ENCODE data around the gene RAET1G. TPM values are rescaled to one million over a fixed set of nuclear protein-coding genes. Genes with fewer than 3 reads are reported as not detected.

The RAET1G gene
- total and polyA plus RNA-seq, 9 of the 15 experiments (the other 6 are each of a cell fraction or from before 2014, with no cell fraction given), result 0.11 TPM; not detected in 8

DNA sequence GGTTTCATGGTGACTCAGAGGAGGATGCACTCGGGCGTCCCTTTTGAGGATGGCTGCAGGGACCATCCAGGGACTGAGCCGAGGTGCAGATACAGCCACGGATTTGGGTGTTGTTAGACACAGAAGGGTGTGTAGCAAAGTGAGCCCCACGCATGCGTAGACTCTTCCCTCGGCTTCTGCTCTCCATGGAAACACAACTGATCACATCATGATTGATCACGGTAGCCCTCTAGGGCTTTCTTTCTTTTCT is 40.2 kb upstream of the RAET1G start (continued):
- TF ChIP-seq, protein P1, sequence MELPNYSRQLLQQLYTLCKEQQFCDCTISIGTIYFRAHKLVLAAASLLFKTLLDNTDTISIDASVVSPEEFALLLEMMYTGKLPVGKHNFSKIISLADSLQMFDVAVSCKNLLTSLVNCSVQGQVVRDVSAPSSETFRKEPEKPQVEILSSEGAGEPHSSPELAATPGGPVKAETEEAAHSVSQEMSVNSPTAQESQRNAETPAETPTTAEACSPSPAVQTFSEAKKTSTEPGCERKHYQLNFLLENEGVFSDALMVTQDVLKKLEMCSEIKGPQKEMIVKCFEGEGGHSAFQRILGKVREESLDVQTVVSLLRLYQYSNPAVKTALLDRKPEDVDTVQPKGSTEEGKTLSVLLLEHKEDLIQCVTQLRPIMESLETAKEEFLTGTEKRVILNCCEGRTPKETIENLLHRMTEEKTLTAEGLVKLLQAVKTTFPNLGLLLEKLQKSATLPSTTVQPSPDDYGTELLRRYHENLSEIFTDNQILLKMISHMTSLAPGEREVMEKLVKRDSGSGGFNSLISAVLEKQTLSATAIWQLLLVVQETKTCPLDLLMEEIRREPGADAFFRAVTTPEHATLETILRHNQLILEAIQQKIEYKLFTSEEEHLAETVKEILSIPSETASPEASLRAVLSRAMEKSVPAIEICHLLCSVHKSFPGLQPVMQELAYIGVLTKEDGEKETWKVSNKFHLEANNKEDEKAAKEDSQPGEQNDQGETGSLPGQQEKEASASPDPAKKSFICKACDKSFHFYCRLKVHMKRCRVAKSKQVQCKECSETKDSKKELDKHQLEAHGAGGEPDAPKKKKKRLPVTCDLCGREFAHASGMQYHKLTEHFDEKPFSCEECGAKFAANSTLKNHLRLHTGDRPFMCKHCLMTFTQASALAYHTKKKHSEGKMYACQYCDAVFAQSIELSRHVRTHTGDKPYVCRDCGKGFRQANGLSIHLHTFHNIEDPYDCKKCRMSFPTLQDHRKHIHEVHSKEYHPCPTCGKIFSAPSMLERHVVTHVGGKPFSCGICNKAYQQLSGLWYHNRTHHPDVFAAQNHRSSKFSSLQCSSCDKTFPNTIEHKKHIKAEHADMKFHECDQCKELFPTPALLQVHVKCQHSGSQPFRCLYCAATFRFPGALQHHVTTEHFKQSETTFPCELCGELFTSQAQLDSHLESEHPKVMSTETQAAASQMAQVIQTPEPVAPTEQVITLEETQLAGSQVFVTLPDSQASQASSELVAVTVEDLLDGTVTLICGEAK (IDR thresholded peaks at IDR 0.05), result 0 out of 2 replicates have a peak, but pooled peaks have one; percentile 19
- TF ChIP-seq, protein P1 (CRISPR knock-in tag; IDR thresholded peaks at IDR 0.05), result no peak
- TF ChIP-seq ZNF384 (IDR thresholded peaks at IDR 0.05; ENCODE audit: low read depth, low read length) (no peak), TAF7 (tag; IDR thresholded peaks at IDR 0.05) (0 out of 2 replicates have a peak, but pooled peaks have one; percentile 33), ZSCAN29 (IDR thresholded peaks at IDR 0.05) (no peak), ZNF561 (CRISPR knock-in tag; conservative IDR thresholded peaks at IDR 0.05) (no peak), RB1 (IDR thresholded peaks at IDR 0.05; ENCODE audit: low read depth) (no peak)
- TF ChIP-seq, protein P2, sequence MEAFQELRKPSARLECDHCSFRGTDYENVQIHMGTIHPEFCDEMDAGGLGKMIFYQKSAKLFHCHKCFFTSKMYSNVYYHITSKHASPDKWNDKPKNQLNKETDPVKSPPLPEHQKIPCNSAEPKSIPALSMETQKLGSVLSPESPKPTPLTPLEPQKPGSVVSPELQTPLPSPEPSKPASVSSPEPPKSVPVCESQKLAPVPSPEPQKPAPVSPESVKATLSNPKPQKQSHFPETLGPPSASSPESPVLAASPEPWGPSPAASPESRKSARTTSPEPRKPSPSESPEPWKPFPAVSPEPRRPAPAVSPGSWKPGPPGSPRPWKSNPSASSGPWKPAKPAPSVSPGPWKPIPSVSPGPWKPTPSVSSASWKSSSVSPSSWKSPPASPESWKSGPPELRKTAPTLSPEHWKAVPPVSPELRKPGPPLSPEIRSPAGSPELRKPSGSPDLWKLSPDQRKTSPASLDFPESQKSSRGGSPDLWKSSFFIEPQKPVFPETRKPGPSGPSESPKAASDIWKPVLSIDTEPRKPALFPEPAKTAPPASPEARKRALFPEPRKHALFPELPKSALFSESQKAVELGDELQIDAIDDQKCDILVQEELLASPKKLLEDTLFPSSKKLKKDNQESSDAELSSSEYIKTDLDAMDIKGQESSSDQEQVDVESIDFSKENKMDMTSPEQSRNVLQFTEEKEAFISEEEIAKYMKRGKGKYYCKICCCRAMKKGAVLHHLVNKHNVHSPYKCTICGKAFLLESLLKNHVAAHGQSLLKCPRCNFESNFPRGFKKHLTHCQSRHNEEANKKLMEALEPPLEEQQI (IDR thresholded peaks at IDR 0.05), result no peak
- TF ChIP-seq, protein P3, sequence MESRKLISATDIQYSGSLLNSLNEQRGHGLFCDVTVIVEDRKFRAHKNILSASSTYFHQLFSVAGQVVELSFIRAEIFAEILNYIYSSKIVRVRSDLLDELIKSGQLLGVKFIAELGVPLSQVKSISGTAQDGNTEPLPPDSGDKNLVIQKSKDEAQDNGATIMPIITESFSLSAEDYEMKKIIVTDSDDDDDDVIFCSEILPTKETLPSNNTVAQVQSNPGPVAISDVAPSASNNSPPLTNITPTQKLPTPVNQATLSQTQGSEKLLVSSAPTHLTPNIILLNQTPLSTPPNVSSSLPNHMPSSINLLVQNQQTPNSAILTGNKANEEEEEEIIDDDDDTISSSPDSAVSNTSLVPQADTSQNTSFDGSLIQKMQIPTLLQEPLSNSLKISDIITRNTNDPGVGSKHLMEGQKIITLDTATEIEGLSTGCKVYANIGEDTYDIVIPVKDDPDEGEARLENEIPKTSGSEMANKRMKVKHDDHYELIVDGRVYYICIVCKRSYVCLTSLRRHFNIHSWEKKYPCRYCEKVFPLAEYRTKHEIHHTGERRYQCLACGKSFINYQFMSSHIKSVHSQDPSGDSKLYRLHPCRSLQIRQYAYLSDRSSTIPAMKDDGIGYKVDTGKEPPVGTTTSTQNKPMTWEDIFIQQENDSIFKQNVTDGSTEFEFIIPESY (CRISPR knock-in tag; IDR thresholded peaks at IDR 0.05), result no peak
- TF ChIP-seq, protein P4, sequence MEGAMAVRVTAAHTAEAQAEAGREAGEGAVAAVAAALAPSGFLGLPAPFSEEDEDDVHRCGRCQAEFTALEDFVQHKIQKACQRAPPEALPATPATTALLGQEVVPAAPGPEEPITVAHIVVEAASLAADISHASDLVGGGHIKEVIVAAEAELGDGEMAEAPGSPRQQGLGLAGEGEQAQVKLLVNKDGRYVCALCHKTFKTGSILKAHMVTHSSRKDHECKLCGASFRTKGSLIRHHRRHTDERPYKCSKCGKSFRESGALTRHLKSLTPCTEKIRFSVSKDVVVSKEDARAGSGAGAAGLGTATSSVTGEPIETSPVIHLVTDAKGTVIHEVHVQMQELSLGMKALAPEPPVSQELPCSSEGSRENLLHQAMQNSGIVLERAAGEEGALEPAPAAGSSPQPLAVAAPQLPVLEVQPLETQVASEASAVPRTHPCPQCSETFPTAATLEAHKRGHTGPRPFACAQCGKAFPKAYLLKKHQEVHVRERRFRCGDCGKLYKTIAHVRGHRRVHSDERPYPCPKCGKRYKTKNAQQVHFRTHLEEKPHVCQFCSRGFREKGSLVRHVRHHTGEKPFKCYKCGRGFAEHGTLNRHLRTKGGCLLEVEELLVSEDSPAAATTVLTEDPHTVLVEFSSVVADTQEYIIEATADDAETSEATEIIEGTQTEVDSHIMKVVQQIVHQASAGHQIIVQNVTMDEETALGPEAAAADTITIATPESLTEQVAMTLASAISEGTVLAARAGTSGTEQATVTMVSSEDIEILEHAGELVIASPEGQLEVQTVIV (CRISPR knock-in tag; IDR thresholded peaks at IDR 0.05; ENCODE audit: borderline replicate concordance), result no peak
